Hematopoietic multipotent progenitor cell treated with erythropoietin and hydrocortisone succinate and interleukin-3 and kit ligand, for 8 days (in vitro differentiated cells): ENCODE measurements around the gene ISOC1.
A peak's percentile ranks its signal among the peaks of the same experiment; 100 is the strongest.

Source experiments
- DNase-seq: peaks from one replicate; pipeline ENCODE4 v3.0.0-alpha.2; 2015

Gene ISOC1

GRCh38 chr5:129094087-129094923 lies at the start of gene ISOC1:
TSS of gene ISOC1 (plus strand) at chr5:129094749. CDS start at chr5:129094767, 18 bp downstream.
- DNase-seq, result peak; percentile 89

- DNase-seq, result no peak
Observed at GRCh38 chr5:129046151-129046550, 48.4 kb upstream of the ISOC1 start.

- DNase-seq, result no peak
Observed at GRCh38 chr5:129048509-129048908, 46.0 kb upstream of the ISOC1 start.

- DNase-seq, result no peak
Observed at GRCh38 chr5:129049126-129049799, 45.3 kb upstream of the ISOC1 start.

- DNase-seq, result no peak
Observed at GRCh38 chr5:129051283-129051682, 43.3 kb upstream of the ISOC1 start.

GRCh38 chr5:129053438-129053837 lies 41.1 kb upstream of the ISOC1 start:
- DNase-seq, result no peak

GRCh38 chr5:129057329-129057728 lies 37.2 kb upstream of the ISOC1 start:
- DNase-seq, result no peak

GRCh38 chr5:129061849-129062248 lies 32.7 kb upstream of the ISOC1 start:
- DNase-seq, result no peak

GRCh38 chr5:129063483-129064113 lies 31.0 kb upstream of the ISOC1 start:
- DNase-seq, result peak; percentile 40

GRCh38 chr5:129065721-129066120 lies 28.8 kb upstream of the ISOC1 start:
- no peak for DNase-seq

- DNase-seq, result no peak
Observed at GRCh38 chr5:129067745-129068144, 26.8 kb upstream of the ISOC1 start.

- DNase-seq, result no peak
Observed at GRCh38 chr5:129069292-129069691, 25.3 kb upstream of the ISOC1 start.

GRCh38 chr5:129073111-129073510 lies 21.4 kb upstream of the ISOC1 start:
- DNase-seq, result no peak

GRCh38 chr5:129074903-129075302 lies 19.6 kb upstream of the ISOC1 start:
- no peak for DNase-seq

- no peak for DNase-seq
Observed at GRCh38 chr5:129077433-129078075, 17.0 kb upstream of the ISOC1 start.

- DNase-seq, result no peak
Observed at GRCh38 chr5:129078247-129078646, 16.3 kb upstream of the ISOC1 start.

GRCh38 chr5:129078660-129079059 lies 15.9 kb upstream of the ISOC1 start:
- DNase-seq, result no peak

- no peak for DNase-seq
Observed at GRCh38 chr5:129079496-129079895, 15.1 kb upstream of the ISOC1 start.

GRCh38 chr5:129080766-129081165 lies 13.8 kb upstream of the ISOC1 start:
- no peak for DNase-seq

- DNase-seq, result peak; percentile 88
Observed at GRCh38 chr5:129082225-129083136, 12.1 kb upstream of the ISOC1 start.

GRCh38 chr5:129094924-129095899 lies 663 bp downstream of the ISOC1 start:
- DNase-seq, result peak; percentile 53
